ENCODE data around the gene SPEM1.
"Not testable (repeated sequence)": the region's sequence is repeated elsewhere in the genome, so short reads cannot be mapped to it uniquely, and the experiment has no call there.

Gene SPEM1

DNA sequence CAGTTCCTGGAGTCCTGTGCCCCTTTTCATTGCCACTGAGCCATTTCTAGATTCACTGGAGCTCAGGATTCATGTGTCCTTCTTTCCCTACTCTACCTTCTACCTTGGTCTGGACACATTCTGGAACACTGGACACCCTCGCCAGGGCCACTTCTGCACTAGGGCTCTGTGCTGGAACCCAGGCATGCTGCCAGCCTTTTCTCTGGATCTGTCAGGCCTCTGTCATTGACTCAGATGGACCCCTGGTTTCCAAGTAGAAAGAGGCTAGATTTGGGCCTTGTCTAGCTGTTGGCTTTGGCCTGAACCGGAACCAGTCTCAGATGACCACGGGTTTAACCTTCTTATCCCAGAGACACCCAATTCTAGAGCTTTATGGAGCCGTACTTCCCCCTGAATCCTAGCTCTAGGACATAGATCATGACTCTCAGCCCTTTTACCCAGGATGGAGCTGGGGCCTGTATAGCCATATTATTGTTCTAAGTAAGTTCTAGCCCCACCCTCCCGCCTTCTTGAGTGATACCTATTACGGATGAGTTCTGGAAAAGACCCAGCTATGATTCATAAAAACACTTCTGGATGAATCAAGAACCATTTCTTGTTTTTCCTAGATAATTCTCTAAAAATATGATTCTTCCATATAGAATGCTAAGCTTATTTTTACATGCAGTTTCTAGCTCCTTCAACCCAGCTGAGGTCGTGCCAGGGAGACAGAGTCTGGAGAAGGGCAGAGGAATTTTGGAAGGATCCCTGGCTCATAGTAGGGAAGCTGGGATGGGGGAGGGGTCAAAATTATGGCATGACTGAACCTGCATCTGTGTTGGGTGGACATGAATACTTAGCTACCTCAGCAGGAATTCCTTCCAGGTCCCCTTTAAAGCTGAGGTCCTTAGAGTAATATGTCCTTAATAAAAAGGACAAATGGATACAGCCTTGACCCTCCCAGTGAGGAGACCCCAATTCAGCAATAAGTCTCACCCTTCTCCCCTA, 23.7 kb downstream of the SPEM1 start:
- DNase-seq = no peak

GRCh38 chr17:7444682-7445618, 24.8 kb downstream of the SPEM1 start, which contains the start of gene CHRNB1:
TSS of gene CHRNB1 (plus strand) at chr17:7445061. CDS start at chr17:7445128, 67 bp downstream.
- no peak for DNase-seq

DNA sequence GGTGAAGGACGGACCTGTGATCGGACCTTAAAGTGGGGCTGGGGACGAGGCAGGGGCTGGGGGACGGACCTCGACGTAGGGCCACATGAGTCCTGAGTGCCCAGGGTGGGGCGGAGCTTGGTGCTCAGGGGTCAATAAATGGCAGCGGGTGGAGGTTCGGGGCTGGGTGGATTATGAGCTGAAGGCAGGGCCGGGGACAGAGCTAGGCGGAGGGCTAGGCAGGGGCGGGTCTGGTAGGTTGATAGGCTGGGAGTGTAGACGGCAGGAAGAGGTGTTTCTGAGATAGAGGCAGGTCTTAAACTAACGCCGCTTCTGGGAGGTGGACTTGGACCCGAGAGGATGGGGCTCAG, 25.5 kb downstream of the SPEM1 start:
- peak; percentile 41 for DNase-seq

DNA sequence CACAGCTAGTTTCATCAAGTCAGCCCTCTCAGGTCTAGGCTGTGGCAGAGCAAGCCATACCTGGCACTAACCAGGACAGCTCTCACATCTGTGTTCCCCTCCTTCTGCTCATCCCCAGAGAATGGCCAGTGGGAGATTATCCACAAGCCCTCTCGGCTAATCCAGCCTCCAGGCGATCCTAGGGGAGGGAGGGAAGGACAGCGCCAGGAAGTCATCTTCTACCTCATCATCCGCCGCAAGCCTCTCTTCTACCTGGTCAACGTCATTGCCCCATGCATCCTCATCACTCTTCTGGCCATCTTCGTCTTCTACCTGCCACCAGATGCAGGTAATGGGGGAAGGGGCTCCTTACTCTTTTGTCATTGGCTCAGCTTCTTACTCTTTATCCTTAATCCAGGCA, 28.3 kb downstream of the SPEM1 start:
- no peak for DNase-seq

DNA sequence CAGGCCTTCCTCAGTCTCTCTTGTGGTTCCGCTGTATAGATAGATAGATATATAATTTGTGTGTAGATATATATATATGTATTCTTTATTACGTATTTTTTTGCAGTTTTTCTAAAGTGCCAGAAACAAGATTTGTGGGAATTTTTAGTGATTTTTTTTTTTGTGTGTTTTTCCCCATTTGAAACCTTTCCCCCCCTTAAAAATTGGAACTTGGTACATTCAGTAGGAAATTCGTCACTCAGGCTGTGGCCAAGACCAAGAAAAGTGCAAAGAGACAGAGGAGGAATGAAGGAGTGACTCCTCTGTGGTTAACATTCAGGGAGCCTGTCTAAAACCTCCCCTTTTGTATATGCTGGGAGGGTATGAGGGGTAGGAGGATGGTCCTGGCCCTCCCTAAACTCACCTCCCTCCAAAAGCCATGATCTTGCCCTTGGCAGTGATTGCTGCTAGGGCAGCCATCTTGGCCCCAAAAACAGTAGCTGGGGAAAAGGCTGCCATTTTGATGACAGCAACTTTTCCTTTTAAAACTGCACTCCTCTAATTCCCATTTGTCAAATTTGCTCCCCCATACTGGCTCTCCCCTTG, 39.9 kb downstream of the SPEM1 start:
- no peak for DNase-seq

GRCh38 chr17:7460850-7461660, 40.9 kb downstream of the SPEM1 start:
- no peak for DNase-seq

GRCh38 chr17:7462474-7463371, 42.6 kb downstream of the SPEM1 start:
- DNase-seq = no peak

- DNase-seq = no peak
These were observed 43.3 kb downstream of the SPEM1 start for GRCh38 chr17:7463372-7463846.

GRCh38 chr17:7464081-7464480, 44.0 kb downstream of the SPEM1 start:
- no peak for DNase-seq

DNA sequence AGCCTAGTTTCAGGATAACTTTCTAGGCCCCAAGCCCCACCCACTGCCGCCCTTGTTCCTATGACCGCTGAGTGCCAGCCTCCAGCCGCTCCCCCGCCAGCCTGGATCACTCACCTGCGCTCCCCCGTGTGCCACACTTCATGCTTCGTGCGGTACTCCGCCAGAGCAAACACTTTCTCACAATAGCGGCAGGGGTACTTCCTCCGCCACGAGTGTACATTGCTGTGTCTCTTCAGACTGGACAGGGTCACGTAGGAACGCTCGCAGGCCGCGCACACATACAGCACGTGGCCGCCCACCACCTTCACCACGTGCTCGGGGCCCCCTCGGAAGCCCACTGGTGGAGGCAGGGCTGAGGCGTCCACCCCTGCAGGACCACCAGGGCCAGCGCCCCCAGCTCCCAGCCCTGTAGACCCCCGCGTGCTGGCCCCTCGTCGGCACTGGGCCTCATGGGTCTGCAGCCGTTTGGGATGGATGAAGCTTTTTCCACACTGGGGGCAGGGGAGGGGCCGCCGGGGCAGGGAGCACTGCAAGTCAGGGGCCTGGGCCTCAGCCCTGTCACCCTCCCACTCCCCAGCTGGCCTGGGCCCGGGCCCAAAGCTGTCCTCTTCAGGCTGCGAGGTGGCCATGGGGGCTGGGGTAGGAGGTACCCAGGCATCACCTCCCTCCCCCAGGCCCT, 45.6 kb downstream of the SPEM1 start:
- DNase-seq = no peak

DNA sequence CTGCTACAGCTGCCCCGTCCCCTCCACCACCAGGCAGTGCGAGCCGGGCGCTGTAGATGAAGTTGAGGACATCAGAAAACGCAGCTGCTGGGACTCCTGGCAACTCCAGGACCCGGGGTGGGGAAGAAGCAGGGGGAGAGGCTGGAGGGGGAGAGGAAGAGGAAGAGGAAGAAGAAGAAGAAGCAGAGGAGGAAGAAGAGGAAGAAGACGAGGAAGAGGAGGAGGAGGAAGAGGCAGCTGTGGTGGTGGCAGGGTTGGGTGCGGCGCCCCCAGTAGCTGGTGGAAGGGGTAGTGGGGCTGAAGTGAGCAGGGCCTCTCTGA, 46.2 kb downstream of the SPEM1 start:
- DNase-seq = no peak

- no peak for DNase-seq
These were observed 46.7 kb downstream of the SPEM1 start for GRCh38 chr17:7466639-7467341.

DNA sequence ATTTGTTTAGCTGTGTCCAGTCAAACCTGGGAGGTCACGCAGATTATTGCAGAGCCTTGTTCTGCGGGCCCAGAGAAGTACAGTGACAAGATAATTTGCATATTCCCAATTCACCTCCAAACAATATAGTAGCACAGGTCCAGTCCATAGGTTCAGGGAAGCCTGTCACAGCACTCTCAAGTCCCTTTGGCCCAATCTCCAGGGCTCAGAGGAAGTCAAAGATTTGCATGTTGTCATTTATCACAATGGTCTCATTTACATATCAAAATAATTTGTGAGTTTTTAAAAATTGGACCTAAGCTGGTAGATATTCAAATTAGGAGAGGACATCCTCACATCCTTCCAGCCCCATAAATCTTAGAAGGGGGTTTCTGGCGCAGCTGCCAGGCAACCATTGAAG, 47.4 kb downstream of the SPEM1 start:
- no peak for DNase-seq

GRCh38 chr17:7468290-7468689, 48.2 kb downstream of the SPEM1 start:
- no peak for DNase-seq

DNA sequence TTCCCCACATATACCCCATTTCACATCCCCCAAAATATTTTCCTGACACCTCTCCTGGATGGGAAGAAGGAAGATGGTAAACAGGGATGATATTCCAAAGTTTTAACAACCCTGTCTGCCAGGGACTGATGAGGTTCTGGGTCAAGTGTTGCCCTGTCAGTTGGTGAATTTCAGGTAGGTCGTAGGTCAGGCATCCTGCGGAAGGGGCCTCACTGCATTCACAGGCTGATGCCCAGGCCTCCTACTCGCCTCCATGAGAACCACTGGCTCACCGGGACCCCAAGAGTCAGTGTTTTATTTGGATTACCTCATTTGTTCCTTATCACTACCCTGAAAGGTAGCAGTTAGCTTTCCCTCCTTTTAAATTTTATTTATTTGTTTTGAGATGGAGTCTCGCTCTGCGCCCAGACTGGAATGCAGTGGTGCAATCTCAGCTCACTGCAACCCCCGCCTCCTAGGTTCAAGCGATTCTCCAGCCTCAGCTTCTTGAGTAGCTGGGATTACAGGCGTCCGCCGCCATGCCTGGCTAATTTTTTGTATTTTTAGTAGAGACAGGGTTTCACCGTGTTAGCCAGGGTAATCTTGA, 48.8 kb downstream of the SPEM1 start:
- no peak for DNase-seq

- DNase-seq = not testable (repeated sequence)
These were observed 49.7 kb downstream of the SPEM1 start for GRCh38 chr17:7469843-7470242.

- not testable (repeated sequence) for DNase-seq
These were observed 50.4 kb downstream of the SPEM1 start for GRCh38 chr17:7470457-7470973.

Data from central memory CD4-positive, alpha-beta T cell (primary cell).